Stimulated activated CD8-positive, alpha-beta memory T cell treated with anti-CD3 and anti-CD28 coated beads, Interleukin-4, amount 100 ng/mL, for 4 hours (primary cell): ENCODE data around the gene ASXL3.

Experiments used
- DNase-seq, 2 donors: peaks; one replicate each; pipeline ENCODE4 v3.0.0-alpha.2; 2020; ENCODE audit warnings: low read depth in 2 of 2, low spot score in 1 of 2

The ASXL3 gene

DNA sequence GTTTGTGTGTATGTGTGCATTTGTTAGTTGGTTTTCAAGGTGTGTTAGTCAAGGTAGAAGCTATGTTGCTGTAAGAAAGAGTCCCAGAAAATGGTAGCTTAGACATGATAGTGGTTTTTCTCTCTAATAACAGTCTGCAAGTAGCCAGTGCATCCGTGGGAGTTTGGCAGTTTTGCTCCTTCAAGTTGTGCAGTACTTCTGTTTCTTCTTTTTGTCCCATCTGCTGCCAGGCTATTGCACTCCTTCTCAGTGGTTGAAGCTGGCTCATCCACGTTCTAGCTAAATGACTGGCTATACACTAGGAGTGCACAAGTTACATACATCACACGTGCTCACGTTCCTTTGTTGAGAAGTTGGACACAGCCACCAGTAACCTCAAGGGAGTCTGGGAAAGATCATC lies 134.7 kb downstream of the ASXL3 start:
- no peak for DNase-seq

DNA sequence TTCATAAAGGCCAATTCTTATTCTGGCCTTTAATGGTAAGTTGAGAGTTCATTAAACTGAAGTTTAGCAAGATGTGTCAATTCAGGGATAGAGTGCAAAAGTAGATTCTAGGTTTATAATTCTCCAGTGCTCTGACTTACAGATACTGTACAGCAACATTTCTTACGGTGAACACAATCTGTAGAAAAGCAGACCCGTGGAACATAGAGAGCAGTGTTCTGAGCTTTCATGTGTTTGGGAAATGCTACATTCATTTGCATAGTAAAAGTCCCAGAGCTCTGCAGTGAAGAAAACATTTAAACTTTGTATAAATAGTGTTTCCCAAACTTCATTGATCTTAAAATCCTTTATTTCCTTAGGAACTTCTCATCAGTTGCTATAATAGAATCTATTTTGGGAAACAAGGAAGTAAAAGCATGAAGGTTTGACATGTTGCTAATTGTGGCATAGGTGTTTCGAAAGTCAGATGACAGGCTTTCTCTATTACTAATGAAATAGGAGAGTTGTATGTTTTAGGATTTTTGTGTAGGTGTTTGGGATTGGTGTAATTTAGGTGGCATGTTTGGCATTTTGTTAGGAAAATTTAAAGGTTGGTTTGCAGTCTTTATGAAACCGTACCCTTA lies 138.2 kb downstream of the ASXL3 start:
- no peak for DNase-seq

DNA sequence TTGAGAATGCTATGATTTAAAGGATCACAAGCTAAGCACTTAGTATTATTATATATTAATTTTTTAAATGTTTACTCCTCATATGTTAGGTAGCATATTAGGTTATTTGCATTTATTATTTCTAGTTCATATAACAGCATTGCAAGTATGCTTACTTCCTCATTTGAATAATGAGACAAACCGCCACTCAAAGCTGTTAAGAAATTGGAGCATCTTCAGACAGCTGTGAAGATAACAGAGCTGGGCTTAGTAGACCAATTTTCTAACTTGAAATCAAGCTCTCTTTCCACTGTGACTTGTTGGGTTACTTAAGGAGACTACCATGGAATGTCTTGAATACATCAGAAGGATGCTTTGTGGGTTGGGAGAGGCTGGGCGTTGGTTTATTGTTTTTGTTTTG lies 139.3 kb downstream of the ASXL3 start:
- DNase-seq = no peak

DNA sequence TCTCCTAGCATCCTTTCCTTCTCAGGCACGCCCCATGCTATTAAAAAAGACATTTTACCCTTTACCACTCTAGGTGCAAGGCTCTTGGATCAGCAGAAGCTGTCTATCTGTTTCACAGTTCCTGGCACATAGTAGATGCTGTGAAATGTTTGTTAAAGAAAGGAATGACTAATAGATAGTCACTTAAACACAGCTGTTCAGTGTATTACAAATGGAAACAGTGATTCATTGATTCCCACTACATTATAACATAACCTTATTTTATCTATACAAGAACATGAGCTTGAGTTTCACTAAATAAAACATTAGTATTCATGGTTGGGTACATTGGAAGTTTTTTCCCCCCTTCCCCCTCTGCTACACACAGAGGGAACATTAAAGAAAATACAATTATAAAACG lies 142.1 kb downstream of the ASXL3 start:
- DNase-seq = no peak

DNA sequence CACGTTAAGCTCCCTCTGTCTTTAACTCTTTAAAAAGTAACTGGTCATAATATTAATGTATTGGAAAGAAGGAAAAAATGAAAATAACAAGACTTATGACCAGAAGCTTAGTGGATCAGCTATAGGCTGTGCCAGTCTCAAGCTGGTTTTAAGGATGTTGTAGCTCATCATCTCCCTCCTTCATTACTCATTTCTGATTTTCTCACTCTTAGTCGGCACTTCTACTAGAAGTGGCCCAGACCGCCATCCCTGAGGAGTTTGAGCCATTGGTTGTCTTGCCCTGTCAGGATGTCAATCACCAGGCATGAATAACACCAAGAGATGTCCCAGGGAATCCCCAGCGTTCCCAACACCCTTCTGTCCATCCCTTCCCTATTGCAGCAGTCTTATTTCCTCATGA lies 151.5 kb downstream of the ASXL3 start:
- DNase-seq = no peak

DNA sequence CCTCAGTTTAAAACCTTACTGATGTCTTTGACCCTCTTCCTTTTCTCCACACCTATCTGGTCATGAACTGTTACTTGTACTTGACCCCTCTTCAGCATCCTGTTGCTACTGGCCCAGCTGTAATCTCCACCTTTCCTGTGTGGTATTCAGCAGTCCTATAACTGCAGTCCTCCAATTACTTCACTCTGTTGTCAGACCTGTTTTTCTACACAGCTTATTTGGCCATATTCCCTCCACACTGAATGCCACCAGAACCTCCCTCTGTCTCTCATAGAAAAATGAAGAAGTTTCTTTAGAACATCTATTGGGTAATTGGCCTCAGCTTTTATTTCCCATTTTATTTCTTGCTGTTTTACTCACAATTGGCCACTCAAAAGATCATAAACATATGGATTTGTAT lies 155.4 kb downstream of the ASXL3 start:
- DNase-seq = no peak

DNA sequence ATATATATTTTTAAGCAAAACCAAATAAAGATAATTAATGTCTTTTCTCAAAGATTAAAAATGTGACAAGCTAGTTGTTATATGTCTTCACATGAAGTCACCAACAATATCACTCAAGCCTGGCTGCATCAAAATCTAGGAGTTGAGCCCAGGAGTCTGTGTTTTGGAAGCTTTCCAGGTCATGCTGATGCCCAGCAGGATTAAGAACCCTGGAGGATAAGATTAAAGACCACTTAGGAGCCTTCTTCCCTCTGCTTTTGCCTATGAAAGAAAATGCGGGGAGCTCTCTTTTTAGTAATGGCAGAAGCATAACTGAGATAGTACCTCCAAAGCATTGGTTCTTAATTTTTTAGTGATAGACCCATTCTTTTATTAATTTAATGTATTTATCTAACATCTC lies 157.4 kb downstream of the ASXL3 start:
- no peak for DNase-seq

DNA sequence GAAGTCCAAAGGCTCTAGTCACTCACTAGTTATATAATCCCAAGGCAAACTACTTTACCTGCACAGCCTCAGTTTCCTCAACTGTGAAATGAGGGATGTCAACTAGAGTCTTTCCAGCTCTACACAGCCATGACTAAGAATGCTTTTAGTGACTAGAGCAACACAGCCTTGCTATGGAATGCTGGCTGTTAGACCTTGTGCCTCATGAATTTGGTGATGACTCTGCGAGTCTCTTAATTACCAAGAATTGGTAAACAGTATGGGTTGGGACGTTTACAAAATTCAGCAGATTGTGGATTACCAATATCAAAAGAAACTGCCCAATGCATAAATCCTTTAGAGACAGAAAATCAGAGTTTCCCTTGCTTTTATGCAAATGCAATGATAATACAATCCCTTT lies 163.7 kb downstream of the ASXL3 start:
- no peak for DNase-seq

DNA sequence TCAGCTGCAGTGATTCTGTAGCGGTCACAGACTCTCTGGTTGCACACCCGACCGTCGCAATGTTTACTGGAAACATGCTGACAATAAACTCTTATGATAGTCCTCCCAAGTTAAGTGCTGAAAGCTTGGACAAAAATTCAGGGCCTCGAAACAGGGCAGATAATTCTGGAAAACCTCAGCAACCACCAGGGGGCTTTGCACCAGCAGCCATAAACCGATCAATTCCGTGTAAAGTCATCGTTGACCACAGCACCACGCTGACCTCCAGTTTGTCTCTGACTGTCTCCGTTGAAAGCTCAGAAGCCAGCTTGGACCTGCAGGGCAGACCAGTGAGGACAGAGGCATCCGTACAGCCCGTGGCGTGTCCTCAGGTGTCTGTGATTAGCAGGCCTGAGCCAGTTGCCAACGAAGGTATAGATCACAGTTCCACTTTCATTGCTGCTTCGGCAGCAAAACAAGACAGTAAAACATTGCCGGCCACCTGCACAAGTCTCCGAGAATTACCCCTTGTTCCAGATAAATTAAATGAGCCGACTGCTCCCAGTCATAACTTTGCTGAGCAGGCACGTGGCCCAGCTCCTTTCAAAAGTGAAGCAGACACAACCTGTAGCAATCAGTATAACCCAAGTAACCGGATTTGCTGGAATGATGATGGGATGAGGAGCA lies 166.1 kb downstream of the ASXL3 start:
- DNase-seq = no peak

DNA sequence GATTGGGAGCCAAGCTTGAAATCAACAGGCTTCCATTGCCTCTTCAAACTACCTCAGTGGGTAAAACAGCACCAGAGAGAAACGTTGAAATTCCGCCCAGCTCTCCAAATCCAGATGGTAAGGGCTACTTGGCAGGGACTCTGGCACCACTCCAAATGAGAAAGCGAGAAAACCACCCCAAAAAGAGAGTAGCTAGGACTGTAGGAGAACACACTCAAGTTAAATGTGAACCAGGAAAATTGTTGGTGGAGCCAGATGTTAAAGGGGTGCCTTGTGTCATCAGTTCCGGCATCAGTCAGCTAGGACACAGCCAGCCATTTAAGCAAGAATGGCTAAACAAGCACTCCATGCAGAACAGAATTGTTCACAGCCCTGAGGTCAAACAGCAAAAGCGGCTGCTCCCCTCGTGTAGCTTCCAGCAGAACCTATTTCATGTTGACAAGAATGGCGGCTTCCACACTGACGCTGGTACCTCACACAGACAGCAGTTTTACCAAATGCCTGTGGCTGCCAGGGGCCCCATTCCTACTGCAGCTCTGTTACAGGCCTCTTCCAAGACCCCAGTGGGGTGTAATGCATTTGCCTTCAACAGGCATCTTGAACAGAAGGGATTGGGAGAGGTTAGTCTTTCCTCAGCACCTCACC lies 167.3 kb downstream of the ASXL3 start:
- no peak for DNase-seq

DNA sequence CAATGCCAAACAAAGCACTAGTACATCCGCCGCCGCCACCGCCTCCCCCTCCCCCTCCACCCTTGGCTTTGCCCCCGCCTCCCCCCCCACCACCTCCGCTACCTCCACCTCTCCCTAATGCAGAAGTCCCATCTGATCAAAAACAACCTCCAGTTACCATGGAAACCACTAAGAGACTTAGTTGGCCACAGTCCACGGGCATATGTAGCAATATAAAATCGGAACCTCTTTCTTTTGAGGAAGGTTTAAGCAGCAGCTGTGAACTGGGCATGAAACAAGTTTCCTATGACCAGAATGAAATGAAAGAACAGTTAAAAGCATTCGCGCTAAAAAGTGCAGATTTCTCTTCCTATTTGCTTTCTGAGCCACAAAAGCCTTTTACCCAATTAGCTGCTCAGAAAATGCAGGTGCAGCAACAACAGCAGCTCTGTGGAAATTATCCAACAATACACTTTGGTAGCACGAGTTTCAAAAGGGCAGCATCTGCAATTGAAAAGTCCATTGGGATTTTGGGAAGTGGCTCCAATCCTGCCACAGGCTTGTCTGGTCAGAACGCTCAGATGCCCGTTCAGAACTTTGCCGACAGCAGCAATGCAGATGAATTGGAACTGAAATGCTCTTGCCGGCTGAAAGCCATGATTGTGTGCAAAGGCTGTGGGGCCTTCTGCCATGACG lies 168.0 kb downstream of the ASXL3 start:
- DNase-seq = no peak

DNA sequence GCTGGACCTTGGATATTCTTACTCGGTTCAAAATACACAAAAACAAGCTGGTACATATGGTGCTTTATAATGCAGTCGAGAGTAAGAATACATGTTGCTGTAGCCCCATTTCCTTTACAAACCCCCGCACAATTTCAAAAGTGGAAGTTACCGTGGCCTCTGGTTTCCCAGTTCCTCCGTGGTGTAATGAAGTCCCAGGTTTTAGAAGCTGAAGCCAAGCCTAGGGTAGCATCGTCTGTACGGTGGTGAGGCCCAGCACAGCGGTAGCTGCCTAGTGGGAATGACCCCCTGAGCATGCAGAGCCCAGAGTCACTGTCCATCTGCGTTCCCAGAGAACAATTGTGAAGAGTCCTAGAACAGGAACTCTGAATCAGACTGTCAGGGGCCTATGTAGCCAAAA lies 171.8 kb downstream of the ASXL3 start:
- no peak for DNase-seq

DNA sequence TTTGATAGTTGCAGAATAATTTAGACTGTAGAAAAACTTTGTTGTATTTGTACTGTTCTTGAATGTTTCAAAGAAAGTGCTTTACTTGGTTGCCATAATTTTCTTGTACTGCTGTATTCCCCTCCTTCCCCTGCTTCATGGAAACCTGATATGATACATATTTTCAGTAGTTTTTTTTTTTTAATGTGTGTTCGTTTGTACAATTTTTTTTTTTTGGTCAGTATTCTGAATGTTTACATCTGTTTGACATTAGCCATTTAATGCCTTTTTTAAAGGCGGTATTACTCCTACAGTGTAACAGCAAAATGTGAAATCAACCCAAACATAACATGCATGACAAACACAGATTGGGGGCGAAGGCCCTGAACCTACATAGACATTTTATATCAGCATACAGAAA lies 172.3 kb downstream of the ASXL3 start:
- DNase-seq = no peak

DNA sequence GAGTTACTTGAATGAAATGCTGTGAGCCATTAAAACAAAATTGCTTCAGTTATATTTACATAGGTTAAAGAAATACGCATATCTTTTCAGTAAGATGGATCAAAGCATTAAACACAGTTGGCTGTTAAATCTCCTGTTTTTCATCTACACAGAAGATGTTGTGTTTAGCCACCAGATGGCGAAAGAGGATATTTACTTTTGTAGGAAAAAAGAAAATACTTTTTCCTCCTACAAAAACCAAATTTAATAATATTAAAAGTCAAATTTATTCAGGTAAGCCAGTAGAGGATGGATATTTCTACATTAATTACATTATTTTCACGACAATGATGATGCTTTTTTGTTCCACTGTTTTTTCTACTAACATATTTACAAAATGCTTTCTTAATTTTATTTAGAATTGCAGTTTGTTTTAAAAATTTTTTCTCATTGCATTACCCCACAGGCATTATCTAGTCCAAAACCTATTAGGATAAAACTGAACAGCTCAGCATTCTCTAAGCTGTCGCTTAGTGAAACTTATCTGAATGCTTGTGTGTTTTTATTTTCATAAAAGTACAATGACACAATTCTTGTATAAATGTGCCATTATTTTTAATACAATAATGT lies 173.7 kb downstream of the ASXL3 start:
- DNase-seq = no peak

DNA sequence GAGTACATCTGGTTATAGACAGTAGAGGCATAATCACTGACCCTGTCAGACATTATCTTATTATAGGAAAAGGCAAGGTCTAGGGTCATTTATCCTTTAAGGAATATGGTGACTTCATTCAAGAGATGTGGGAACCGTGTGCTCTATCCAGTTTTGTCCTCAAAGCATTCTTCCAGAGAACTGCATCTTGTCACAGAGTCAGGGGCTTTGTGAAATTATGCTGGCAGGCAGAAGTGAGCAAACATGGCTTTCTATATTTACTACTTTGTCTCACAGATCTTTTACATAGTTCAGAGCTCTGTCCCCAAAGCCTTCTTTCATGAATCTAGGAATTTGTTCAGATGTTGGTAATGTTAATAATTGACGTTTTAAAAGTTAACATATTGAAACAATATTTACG lies 177.4 kb downstream of the ASXL3 start:
- no peak for DNase-seq

DNA sequence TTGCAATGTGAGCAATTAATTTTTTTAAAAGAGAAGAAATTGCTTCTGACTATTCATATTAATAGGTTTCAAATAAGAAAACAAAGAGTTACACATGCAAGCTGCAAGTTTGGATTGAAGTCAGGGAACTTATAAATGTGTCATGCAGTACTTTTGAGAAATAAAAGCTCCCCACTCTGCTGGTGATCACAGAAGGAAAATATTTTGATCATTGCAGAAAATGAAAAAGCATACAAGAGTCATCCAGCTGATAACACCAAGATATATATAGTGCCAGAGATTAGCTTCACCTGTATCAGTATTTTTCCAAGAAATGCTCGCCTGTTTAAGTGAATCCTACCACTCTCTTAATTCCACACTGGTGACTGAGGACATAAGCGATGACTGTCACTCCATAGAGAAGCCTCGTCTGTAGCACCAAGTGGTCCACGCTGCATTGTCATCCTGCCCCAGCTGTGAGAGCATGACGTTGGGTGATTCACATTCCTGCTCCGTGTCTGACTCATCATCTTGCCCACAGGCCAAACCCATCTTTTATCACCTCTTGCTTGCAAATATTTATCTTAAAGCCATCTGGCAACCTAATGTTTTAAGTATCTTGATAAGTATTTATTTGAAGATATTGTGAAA lies 178.0 kb downstream of the ASXL3 start:
- no peak for DNase-seq

DNA sequence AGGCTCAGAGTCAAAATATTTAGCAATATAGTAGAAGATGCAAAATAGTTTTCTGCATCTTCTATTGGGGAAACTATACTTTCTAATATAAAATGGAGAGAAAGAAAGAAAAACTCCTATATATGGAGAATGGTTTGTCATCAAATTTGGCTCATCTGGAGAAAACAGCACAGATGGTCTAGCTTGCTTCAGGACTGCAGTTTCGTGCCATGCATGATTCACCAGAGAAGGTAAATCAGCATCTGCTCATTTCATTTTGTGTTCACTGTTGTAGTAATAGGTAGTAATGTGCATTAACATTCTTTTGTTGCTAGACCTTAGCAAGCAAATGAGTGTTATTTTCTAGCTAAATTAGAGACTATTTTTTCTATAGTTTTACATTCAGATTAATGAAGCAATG lies 179.0 kb downstream of the ASXL3 start:
- no peak for DNase-seq

DNA sequence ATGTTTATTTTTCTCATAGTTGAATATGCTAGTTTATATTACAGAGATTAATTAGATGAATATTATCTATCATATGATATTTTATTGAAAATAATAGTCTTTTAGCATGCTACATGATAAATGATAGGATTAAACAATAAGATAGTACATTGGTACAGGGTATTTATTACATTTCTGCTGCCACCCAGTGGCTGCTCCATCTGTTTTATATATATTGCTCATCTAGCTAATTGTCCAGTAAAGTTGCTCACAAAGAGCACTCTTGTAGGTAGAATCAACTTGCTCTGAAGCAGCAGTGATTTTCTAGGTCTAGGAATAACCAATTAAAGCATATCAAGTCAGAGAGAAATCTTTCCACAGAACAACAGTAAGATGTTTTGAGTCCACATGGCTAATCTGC lies 183.3 kb downstream of the ASXL3 start:
- DNase-seq = no peak

DNA sequence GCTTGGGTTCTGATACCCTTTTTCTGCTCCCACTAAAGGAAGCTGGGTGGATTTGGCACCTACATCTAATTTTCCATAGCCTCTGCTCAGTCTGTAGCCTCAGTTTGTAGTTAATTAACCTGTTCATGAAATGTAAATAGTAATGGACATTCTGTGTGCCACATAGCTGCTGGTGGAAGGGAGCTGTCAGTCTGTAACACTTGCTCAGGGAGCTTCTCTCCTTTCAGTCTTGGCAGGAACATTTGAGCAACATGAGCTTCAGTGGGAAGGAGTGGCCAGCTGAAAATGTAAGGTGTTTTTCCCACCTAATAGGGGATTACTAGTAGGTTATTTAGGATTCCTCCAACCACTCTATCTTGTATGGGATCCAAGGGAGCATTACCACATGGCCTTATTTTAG lies 203.4 kb downstream of the ASXL3 start:
- no peak for DNase-seq
